IPS-NIHi7 (cell line): ENCODE data around the gene HOXD11.

ENCODE experiments used
- DNase-seq: peaks from one replicate; pipeline ENCODE4 v3.0.0; 2012; ENCODE audit warnings: mixed read lengths; ENCODE audit errors: extremely low spot score

HOXD11 gene

DNA sequence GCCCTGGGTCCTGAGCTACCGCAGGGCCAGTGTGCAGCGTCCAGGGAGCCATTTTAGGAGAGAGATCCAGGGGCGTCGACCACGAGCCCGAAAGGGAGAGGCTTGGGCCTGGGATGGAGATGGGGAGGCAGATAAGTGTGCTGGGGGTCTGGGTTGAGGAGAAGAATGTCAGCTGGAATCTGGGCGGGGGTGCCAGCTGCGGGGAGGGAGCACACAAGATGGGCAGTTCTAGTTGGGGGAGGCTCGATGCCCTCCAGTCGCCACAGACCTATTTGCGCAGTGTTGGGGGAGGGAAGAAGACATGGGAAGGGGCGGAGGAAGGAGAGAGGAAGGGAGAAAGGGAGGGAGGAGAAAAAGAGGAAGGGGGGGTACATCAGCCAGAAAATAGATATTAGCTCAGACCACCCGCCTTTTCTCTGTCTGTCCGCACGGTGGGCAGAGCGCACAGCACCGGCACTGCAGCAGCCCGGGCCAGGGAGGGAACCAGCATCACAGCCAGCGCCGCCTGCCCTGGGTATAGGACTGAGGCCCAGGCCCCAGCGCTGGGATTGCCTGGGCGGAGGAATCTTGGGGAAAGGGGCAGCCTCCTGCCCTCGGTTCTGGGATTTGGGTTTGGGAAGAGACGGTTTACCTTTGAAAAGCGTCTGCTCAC is 1.9 kb upstream of the HOXD11 start:
- no peak for DNase-seq

DNA sequence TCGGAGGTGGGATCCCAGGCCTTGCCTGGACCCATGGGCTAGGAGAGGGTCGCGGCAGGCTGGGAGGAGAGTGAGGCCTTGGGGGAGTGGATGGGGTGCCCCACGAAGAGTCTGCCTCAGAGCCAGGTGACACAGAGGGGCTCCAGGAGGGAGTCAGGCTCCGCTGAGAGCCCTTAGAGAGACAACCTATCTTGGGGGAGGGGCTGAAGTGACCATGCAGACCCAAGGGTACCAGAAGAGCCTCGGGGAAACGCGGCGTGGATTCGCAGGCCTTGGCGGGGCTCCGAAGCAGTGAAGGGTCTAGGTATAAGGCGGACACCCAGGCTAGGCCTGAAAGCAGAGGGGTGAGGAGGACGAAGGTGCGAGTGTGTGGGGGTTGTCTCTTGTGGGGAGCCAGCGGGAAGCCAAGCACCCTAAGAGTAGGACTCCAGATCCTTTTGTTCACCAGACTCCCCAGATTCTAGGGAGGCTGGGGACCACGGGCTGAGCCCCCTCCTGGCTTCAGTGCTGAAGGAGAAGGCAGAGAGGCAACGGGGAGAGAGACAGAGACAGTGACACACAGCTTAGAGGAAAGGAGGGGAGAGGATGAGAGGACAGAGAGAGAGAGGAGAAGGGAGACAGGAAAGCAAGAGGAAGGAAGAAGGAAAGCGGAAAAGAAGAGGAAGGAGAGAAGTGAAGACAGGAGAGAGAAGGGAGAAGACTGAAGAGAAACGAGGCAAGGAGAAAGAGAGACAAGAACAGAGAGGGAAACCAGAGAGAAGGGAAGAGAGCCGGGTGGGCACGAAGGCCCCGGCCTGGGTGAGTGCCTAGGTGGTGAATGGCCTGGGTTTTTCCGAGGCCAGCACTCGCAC is 1.1 kb upstream of the HOXD11 start:
- no peak for DNase-seq

DNA sequence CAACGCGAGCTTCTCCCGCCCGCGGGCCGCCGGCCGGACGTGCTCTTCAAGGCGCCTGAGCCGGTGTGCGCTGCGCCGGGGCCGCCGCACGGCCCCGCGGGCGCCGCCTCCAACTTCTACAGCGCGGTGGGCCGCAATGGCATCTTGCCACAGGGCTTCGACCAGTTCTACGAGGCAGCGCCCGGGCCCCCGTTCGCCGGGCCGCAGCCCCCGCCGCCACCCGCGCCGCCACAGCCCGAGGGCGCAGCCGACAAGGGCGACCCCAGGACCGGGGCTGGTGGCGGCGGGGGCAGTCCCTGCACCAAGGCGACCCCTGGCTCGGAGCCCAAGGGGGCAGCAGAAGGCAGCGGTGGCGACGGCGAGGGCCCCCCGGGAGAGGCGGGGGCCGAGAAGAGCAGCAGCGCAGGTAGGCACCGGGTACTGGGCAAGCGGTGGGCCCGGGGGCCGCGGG is 676 bp downstream of the HOXD11 start:
- no peak for DNase-seq

DNA sequence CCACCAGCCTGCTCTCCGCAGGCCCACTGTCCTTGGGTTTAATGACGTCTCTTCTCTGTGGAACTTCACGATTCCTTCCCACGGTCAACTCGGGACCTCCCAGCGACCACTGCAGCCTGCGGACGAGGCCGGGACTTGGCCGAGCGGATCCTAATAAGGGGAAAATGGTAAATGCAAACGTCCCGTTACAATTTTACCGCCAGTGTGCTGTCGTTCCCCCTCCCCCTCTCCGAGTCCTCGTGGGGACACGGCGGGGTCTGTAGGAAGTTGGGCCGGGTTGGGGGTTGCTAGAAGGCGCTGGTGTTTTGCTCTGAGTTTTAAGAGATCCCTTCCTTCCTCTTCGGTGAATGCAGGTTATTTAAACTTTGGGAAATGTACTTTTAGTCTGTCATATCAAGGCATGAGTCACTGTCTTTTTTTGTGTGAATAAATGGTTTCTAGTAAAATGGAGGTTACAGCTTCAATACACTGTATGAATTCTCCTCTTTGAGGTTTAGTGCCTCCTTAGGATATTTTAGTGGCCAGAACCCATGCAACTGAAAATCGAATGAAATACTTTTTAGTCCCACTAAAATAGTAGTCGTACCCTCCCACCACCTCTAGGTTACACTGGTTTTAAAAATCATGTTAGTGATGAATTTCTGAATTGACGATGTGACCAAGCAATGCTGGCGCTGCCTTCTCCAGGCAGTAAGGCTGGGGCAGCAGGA is 2.3 kb downstream of the HOXD11 start:
- no peak for DNase-seq

DNA sequence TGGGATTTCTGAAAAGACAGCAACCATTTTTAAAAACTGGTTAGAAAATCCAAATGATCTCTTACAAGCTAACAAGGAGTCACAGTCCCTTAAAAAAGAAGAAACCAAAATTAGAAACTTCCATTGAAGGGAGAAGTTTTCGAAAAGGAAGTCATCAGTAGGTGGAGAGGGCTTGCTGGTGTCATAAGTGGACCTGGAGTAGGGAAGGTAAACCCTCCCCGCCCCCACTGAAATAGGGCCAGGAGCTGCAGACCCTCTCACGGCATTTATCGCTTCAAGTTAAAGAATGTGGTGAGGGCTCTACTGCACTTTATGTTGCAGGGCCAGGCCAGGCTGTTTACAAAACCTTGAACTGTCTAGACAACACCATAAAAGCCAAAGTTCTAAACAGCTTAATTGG is 2.9 kb downstream of the HOXD11 start:
- no peak for DNase-seq

DNA sequence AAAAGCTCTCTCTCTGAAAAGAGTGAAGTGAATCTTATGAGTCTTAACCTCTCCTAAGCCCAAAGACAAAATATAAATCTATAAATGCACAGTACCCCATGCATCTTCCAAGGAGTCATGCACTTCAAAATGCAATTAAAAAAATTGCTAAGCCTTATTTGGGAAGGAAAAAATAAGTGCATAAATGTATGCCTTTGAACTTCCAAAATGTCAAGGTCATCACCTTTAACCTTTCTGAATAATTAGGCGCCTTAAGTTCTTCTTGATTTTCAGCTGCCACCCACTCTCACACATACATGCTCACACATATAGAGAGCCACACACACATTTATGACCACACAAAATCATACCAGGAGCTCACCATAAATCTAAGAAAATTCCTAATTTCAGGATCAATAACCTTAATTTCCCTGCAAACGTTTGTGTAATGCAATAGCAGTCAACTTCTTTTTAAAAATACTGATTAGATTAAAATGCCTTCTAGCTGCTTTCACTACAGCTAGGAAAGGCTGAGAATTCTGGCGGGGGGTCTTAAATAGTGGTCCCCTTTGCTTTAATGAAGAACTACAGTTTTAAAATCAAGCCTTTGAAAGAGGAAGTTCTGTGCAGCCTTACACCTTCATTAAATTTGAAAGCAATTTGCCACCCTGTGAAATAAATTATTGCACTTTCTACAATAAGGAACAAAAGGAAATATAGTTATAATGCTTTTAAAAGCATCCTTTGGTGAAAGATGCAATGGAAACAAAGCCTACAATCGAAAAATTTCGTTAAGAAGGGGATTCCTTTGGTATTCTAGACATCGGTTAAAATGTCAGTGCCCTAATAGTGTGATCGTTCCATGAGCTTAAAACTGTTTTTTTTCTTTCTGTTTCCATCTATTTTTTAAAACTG is 3.6 kb downstream of the HOXD11 start:
- no peak for DNase-seq

- no peak for DNase-seq
Measured at GRCh38 chr2:176111309-176111663, 4.2 kb downstream of the HOXD11 start.

DNA sequence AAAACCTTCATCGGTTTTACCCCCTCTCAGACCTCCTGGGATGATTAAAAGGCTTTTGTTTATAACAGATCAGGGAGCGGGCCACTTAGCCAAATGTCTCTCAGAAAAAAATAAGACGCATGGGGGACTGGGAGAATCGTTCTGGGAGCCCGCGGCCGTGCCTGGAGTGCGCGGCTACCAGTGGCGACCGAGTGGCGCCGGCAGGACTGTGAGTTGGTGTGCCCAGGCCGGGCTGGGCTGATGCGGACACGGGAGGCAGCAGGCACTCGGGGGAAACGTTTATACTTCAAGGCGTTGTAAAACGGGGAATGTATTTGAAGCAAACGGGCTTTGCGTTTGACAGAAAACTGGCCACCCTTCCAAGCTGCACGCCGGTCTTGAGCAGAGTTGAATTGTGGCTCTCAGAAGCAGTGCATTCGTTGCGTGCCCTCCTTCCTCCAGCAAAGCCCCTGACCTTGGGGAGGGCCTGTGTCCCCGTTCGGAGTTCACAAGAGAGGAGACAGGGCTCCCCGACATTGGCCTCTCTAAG is 4.8 kb downstream of the HOXD11 start:
- DNase-seq, result no peak

DNA sequence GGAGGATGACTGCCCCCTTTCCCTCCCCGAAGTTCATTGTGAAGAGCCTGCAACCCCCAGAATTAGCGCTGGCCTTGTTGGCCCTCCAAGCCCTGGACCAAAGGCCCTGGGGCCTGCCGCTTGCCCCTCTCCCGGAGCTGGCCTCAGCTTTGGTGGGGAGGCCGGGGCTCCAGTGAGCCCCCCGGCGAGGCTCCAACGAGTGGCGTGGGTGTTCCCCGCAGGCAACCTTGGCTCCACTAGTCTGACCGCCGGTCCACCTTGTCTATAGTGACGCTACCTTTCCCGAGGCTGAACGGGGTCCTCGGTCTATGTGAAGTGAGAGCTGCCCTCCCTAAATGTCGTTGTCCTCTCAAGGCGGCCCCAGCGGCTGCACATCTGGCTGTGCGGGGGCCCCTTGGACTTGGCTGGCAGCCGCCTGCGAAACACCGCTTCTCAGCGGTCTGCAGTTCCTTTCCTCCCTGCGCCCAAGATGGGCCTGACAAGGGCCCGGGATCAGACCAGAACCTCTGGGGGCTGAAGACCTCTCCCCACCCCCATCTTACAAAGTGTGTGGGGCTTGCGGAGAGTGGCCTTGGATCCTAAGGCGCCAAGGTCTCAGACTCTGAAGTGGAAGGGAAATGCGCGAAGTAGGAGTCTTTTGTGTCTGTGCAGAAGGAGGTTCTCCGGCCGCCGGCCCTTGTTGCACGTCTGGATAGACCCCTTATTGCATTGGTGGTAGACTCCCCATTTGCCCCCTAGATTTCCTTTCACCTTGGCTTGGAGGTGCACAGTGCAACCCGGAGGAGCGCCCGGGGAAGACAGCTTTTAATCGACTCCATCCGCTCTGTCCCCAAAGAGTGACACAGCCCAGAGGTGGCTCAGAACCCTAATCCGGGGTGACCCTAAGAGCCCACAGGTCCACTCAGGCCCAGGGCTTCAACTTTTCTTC is 5.6 kb downstream of the HOXD11 start:
- DNase-seq, result no peak

DNA sequence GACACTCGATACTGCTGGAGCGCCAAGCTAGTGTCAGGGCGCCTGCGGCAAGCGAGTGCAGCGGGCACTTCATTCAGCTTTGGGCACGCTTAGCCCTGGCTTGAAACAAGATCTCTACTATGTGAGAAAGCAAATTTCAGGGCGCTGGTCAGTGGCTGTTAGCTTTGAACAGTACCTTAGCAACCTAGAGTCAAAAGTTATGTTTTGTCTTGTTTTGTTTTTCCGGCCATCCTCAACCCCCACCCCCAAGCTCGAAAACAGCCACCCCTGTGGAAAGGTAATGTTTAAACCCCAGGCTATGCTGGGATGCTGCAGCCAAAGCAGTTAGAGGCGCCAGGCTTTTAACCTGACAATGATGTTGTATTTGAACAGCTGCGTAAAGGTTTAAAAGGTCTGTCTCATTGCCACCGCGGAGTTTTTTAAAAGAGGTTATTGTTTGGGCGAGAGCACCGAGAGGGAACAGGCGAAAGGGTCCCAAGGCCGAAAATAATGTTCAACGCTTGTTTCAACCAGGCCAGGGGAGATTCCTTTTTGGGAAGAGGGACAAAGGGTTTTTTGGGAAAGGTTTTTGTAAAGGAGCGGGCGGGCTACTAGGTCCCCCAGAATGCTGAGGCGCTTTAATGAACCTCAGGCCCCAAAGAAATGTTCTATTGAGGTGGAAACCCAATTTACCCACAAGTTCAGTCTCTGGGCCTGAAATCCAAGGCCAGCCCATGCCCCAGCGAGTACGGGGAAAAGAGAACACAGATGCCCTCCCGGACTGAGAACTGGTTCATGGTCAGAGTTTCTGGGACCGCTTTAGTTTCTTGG is 7.2 kb downstream of the HOXD11 start:
- no peak for DNase-seq

DNA sequence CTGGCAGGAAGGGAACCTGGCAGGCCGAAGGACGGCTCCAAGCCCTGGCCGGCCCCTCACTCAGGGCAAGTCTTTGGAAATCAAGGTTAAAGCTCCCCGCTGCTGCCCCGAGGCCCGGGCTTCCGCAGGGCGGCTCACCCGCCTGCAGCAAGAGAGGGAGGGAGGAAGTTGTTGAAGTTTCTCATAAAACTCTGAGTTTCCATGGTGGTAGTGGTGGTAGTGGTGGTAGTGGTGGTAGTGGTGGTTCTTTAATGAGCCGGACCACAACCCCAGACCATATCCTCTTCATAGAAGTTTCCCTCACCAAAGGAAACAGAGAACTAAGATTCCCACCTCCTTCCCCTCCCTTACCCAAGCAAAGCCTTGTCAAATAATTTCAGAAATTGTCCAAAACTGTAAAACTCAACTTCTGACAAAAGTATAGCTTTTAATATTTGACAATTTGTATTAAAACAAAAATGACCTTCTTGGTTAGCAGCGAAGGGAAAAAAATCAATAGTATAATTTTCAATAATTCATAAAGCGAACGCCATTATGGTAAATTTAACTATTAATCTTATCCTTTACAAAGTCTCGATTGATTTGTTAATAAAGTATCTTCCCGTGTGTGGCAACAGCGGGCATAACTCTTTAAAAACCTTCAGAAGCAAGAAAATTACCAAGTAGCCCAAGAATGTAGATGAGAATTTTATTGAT is 8.0 kb downstream of the HOXD11 start:
- DNase-seq, result no peak

DNA sequence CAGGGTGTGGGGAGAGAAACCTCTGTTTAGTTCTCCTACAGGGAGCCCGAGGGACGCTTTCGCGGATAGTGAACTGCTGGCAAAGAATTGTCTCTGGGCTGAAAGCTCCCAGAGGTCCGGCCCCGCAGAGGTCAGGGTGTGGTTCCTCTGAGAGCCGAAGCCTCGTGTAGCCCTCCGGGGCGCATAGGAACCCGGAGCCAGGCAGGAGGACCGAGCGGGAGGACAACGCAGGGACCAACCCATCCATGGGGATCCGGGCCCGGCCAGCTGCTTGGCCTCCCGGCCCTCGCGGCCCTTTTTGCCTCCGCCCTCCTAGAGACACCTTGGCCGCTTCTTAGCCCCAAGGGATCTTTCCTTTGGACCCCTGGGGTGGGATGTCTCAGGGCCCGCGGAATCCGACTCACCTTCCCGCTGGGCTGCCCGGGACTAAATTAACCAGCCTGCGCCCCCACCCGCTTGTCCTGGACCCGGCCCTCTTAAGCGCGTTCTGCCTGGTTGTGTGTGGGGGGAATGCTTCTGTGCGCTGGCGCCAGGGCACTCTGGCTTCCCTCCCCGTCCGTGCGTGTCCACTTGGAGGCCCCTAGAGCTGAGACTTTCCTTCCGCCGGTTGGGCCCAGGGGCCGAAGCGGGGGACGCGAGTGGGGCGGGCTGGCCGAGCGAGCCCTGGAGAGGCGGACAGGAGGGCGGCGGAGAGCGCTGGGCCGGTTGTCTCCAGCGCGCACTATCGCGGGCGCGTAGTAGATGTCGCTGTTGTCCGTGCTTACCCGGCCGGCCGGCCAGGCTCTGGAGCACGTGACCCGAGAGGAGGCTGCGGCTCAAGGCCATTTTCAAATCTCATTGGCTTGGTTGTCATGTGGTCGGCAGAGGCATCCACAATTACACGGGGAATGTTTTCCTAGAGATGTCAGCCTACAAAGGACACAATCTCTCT is 9.1 kb downstream of the HOXD11 start, which contains the start of gene HOXD10:
TSS of gene HOXD10 (plus strand) at position 896 of the 931 bp plus-strand sequence. CDS start 56 bp downstream, outside the sequence.
- DNase-seq, result peak; percentile 69

- DNase-seq, result no peak
Measured at GRCh38 chr2:176117162-176117822, 10.2 kb downstream of the HOXD11 start.

- no peak for DNase-seq
Measured at GRCh38 chr2:176117823-176118371, 10.8 kb downstream of the HOXD11 start.

DNA sequence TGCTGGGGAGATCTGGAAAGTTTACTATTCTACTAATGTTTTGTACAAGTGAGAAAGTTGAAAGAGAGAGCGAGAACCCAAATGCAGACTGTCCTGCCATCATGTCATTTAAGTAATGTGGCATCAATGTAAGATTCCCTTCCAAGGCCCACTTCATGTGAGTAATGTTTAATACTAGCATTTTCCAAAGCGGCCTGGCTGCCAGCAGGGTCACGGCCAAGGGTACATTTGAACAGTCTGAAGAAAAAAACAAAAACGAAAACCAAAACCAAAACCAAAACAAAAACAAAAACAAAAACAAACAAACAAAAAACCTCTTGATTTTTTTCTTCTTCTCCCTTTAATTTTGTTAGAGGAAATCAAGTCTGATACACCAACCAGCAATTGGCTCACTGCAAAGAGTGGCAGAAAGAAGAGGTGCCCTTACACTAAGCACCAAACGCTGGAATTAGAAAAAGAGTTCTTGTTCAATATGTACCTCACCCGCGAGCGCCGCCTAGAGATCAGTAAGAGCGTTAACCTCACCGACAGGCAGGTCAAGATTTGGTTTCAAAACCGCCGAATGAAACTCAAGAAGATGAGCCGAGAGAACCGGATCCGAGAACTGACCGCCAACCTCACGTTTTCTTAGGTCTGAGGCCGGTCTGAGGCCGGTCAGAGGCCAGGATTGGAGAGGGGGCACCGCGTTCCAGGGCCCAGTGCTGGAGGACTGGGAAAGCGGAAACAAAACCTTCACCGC is 11.7 kb downstream of the HOXD11 start:
- DNase-seq, result no peak
